DOHH2 (cell line): ENCODE measurements around the gene DNAH14.

Experiments used
- CTCF ChIP-seq: fragments of 200-600 bp; sonication (generic); IDR thresholded peaks from one replicate; pipeline ENCODE4 v1.5.1; 2014; ENCODE audit warnings: antibody characterized with exemption, mild to moderate bottlenecking, low read depth, low read length; ENCODE audit not compliant: poor library complexity, severe bottlenecking
- EZH2phosphoT487 ChIP-seq: fragments of 200-600 bp; sonication (generic); IDR thresholded peaks from 2 replicates; pipeline ENCODE4 v1.6.1; 2017; ENCODE audit warnings: borderline replicate concordance, mild to moderate bottlenecking, antibody characterized with exemption, low read length, moderate library complexity, mixed read lengths

- TF ChIP-seq CTCF (no peak), EZH2phosphoT487 (no peak)
These were observed 516.4 kb downstream of the DNAH14 start for GRCh38 chr1:225445639-225446594.
